K562 (cell line): ENCODE measurements around the gene TPGS2. TPM values are rescaled to one million over a fixed set of nuclear protein-coding genes. Genes with fewer than 3 reads are reported as not detected.
A peak's percentile ranks its signal among the peaks of the same experiment; 100 is the strongest.

Experiments used
- BRF1 ChIP-seq: IDR thresholded peaks from 3 replicates; pipeline ENCODE4 v1.6.1; 2011; ENCODE audit warnings: borderline replicate concordance, mild to moderate bottlenecking; ENCODE audit not compliant: insufficient read length; ENCODE audit errors: extremely low read depth
- CTCFL ChIP-seq: IDR thresholded peaks from 2 replicates; pipeline ENCODE4 v1.6.1; 2011; ENCODE audit warnings: borderline replicate concordance, low read depth, mild to moderate bottlenecking, moderate library complexity, low read length; ENCODE audit not compliant: insufficient read depth, poor library complexity, severe bottlenecking
- DLX4 ChIP-seq: fragments of 250-450 bp; sonication (Bioruptor Pico); IDR thresholded peaks from 2 replicates; pipeline ENCODE4 v1.6.1; 2021; ENCODE audit warnings: mild to moderate bottlenecking
- FOSL1 ChIP-seq: fragments of 200-800 bp; sonication (Bioruptor generic); conservative IDR thresholded peaks from 2 replicates; pipeline ENCODE4 v1.6.1; 2016; ENCODE audit warnings: missing genetic modification characterization, missing compliant biosample characterization
- FOXK2 ChIP-seq, 2 experiments: fragments of 450-650 bp; IDR thresholded peaks in 1 of 2; conservative IDR thresholded peaks in 1 of 2; 2 replicates each; pipeline ENCODE4 v1.6.1; 2016; ENCODE audit warnings: low read depth in 2 of 2, mild to moderate bottlenecking in 1 of 2
- FOXP4 ChIP-seq: sonication (generic); formaldehyde crosslinking; IDR thresholded peaks from 2 replicates; pipeline ENCODE4 v1.8.0; 2022; ENCODE audit warnings: mild to moderate bottlenecking, missing genetic modification reagents, borderline replicate concordance
- GTF2E2 ChIP-seq: fragments of 200-800 bp; sonication (Bioruptor generic); IDR thresholded peaks from 2 replicates; pipeline ENCODE4 v1.6.1; 2016; ENCODE audit warnings: missing genetic modification characterization, missing compliant biosample characterization
- HNRNPH1 ChIP-seq: fragments of 200-400 bp; formaldehyde crosslinking; optimal IDR thresholded peaks from 2 replicates; pipeline ENCODE3; 2017; ENCODE audit warnings: low read depth, mild to moderate bottlenecking, low read length, moderate library complexity
- HSF4 ChIP-seq: fragments of 250-450 bp; sonication (Bioruptor Pico); IDR thresholded peaks from 2 replicates; pipeline ENCODE4 v2.1.2; 2022; ENCODE audit warnings: mild to moderate bottlenecking, moderate library complexity, borderline replicate concordance
- MYBL2 ChIP-seq, 2 experiments: fragments of 450-650 bp in 1 of 2; sonication (generic) in 1 of 2; formaldehyde crosslinking in 1 of 2; IDR thresholded peaks; 2 replicates each; pipeline versions ENCODE4 v1.6.1 to v1.8.1; 2017 to 2022; ENCODE audit warnings: borderline replicate concordance in 1 of 2, inconsistent platforms in 1 of 2, low read depth in 1 of 2, mild to moderate bottlenecking in 1 of 2, missing genetic modification reagents in 1 of 2, moderate library complexity in 1 of 2
- NRF1 ChIP-seq, 2 experiments: fragments of 450-650 bp; IDR thresholded peaks in 1 of 2; conservative IDR thresholded peaks in 1 of 2; 2 replicates each; pipeline ENCODE4 v1.6.1; 2014; ENCODE audit warnings: mild to moderate bottlenecking in 2 of 2
- PATZ1 ChIP-seq: fragments of 250-450 bp; sonication (Bioruptor Pico); IDR thresholded peaks from 2 replicates; pipeline ENCODE4 v1.5.0; 2020; ENCODE audit warnings: mild to moderate bottlenecking, borderline replicate concordance
- PRMT5 ChIP-seq: sonication (generic); formaldehyde crosslinking; IDR thresholded peaks from 2 replicates; pipeline ENCODE4 v1.5.0; 2020; ENCODE audit warnings: missing genetic modification reagents
- TSHZ1 ChIP-seq: fragments of 250-450 bp; sonication (Bioruptor Pico); IDR thresholded peaks from 2 replicates; pipeline ENCODE4 v1.4.0; 2020; ENCODE audit warnings: mild to moderate bottlenecking, moderate library complexity
- ZNF121 ChIP-seq: sonication (generic); formaldehyde crosslinking; conservative IDR thresholded peaks from 2 replicates; pipeline ENCODE4 v1.8.0; 2022; ENCODE audit warnings: missing genetic modification reagents
- polyA plus RNA-seq, 8 experiments: library from polyadenylated mRNA; depleted of rRNA in 4 of 8; stranded (reverse) in 5 of 8; unstranded in 3 of 8; fragments of >200 nt; fragmentation: Nextera tagmentation in 2 of 8; fragmentation: Illumina TruSeq in 1 of 8; extraction: Ambion mirVana in 2 of 8; extraction: Trizol in 1 of 8; gene quantifications; 2 replicates each; pipeline versions ENCODE4 v1.2.1 to v1.2.3, GENCODE V29; 2011 to 2014; ENCODE audit warnings: inconsistent platforms in 1 of 8, missing spikeins in 1 of 8
- total RNA-seq, 7 experiments: library from RNA; depleted of rRNA in 6 of 7; stranded (reverse); fragments of >200 nt in 6 of 7; fragmentation: Illumina TruSeq in 2 of 7; extraction: Trizol in 2 of 7; gene quantifications; 2 replicates each; pipeline versions ENCODE4 v1.2.1 to v1.2.3, GENCODE V29; 2011 to 2021; ENCODE audit warnings: low replicate concordance in 1 of 7

Gene TPGS2
- total and polyA plus RNA-seq, 9 of the 15 experiments (the other 6 are each of a cell fraction or from before 2014, with no cell fraction given): 94.2 to 449 (median 134) TPM

GRCh38 chr18:36828157-36828629 is 609 bp downstream of the TPGS2 start (continued):
- TF ChIP-seq FOXP4 (CRISPR knock-in tag) (no peak), PRMT5 (no peak), HNRNPH1 (no peak), GTF2E2 (tag) (0 out of 2 replicates have a peak, but pooled peaks have one; percentile 23), BRF1 (no peak), MYBL2 (IDR thresholded peaks at IDR 0.05; ENCODE audit: low read depth) (no peak), MYBL2 (CRISPR knock-in tag; IDR thresholded peaks at IDR 0.05; ENCODE audit: borderline replicate concordance) (no peak), ZNF121 (CRISPR knock-in tag) (no peak), FOSL1 (tag) (no peak), TSHZ1 (CRISPR knock-in tag) (no peak), NRF1 (conservative IDR thresholded peaks at IDR 0.05 in 1 of 2, IDR thresholded peaks at IDR 0.05 in 1 of 2) (no peak), CTCFL (no peak), PATZ1 (CRISPR knock-in tag) (no peak), HSF4 (CRISPR knock-in tag) (0 out of 2 replicates have a peak, but pooled peaks have one; percentile 39), DLX4 (CRISPR knock-in tag) (no peak), FOXK2 (conservative IDR thresholded peaks at IDR 0.05 in 1 of 2, IDR thresholded peaks at IDR 0.05 in 1 of 2; ENCODE audit: low read depth in 2 of 2) (peak in 1 of 2 experiments; percentile 61; a peak in 2 of 4 replicates)
